Mononuclear cell (primary cell): ENCODE results near the gene LENEP. TPM values are rescaled to one million over a fixed set of nuclear protein-coding genes. Genes with fewer than 3 reads are reported as not detected.

Experiments used
- H3K27me3 ChIP-seq: 2 replicates; pipeline ENCODE4 v1.6.0; 2011; ENCODE audit warnings: low read length, control low read depth; ENCODE audit not compliant: insufficient read depth
- H3K4me1 ChIP-seq: 2 replicates; pipeline ENCODE4 v1.5.1; 2011; ENCODE audit warnings: mild to moderate bottlenecking, low read length, control low read depth; ENCODE audit not compliant: insufficient read depth
- H3K4me3 ChIP-seq: 2 replicates; pipeline ENCODE4 v1.5.1; 2011; ENCODE audit warnings: mild to moderate bottlenecking, low read length, moderate library complexity
- H3K9me3 ChIP-seq: 2 replicates; pipeline ENCODE4 v1.5.1; 2011; ENCODE audit warnings: low read depth, mild to moderate bottlenecking, control low read depth, low read length
- total RNA-seq: library from RNA; depleted of rRNA; stranded (reverse); fragments of >200 nt; gene quantifications from one replicate; pipeline ENCODE4 v1.2.3, GENCODE V29; 2012

Gene LENEP, protein sequence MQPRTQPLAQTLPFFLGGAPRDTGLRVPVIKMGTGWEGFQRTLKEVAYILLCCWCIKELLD
- total RNA-seq = 0.63 TPM

DNA sequence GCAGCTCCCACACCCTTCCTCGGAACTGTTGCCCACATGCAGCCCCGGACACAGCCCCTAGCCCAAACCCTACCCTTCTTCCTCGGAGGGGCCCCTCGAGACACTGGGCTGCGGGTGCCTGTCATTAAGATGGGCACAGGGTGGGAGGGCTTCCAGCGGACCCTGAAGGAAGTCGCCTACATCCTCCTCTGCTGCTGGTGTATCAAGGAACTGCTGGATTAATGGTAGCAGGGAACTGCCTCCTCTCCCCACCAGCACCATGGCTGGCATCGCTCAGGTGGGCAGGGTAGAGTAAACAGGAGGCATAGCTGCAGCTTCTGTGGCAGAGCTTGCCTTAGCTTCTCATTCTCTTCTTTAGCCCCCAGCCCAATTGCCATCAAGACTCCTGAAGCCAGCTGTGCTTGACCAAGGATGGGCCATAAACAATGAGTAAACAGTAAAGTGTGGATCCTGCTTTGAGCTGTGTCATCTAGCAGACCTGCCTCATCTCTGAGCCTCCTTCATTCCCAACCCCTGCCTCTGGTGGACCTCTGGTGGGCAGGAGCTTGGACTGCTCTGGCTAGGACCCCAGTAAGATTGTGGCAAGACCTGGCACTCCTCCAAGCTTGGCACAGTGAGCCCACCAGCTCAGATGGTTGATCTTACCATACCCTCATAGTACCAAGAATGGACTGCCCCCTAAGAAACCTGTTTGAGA is at the start of gene LENEP:
TSS of gene LENEP (plus strand) at position 15 of the 697 bp plus-strand sequence. CDS start at position 37, 22 bp downstream.
- H3K27me3 ChIP-seq = no peaks in the 10 kb centered on the region
- no peak within 1 kb of the TSS for H3K4me3 ChIP-seq
- H3K4me1 ChIP-seq = peaks cover 32% of the 10 kb centered on the region
- no peaks in the 10 kb centered on the region for H3K9me3 ChIP-seq

DNA sequence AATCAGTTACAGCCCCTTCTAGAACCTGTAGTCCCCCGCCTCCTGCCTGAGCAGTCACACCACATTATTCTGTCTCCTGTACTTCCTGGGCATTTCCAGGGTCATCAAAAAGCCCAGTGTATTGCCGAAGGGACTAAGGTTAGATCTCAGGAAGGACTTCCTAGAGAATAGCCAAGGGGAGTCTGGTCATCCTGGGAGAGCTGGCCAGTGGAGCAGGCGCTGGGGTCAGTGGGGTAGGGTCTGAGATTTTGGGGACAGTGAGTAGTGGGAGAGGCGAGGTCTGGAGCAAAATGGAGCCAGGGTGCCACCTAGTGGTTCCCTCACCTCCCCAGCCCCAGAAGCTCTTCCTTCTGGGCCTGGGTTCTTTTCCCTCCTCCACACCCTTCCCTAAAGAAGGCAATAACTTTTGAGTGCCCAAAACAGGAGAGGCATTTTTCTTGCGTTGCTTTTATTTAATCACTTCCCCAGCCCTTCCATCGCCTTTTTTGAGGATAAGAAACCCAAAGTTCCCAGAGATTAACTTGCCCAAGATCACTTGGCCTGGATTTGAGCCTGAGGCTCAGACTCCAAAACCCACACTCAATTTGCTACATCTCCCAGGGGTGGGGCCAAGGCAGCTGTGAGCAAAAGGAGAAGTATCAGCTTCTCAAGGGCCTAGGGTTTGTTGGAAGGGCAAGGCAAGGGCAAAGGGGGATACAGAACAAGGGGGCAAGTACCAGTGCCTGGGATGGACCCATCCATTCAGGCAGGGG is 49.6 kb upstream of the LENEP start:
- H3K4me3 ChIP-seq = no peak overlapping the region
- H3K9me3 ChIP-seq = no peaks in the 10 kb centered on the region
- no peaks in the 10 kb centered on the region for H3K27me3 ChIP-seq
- peaks cover 55% of the 10 kb centered on the region for H3K4me1 ChIP-seq

DNA sequence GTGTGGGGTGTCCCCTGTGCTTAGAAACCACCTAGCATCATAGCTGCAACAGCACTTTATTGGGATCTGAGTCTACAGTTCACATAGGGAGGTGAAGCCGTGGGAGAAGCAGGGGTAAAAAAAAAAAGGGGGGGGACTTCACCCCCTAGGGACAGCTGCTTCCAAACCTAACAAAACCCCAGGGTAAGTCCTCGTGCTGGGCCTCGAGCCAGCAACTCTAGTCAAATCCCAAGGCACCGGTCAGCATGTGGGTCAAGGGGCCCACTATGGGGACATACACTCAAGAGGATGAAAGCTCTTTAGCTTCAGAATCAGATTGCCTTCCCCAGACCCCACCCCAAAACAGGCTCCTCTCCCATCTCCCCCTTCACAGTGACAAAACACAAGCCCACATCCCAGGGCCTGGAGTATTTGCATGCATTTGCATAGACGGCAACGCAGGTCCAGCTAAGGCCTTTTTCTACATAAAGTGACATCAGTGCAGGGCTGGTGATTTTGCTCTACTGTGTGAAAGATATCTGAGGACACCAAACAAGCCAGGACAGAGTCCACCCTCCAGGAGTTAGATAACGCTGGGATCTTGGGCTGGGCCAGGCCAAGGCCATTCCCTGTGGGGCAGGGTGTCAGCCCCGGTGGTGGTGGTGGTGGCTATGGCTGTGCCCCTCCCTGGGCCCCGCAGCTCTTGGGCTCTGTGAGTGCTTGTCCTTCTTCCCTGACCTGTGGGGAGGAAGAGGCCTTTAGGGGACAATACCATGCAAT is 48.8 kb upstream of the LENEP start:
- Histone ChIP-seq H3K4me1 (peaks cover 55% of the 10 kb centered on the region), H3K27me3 (no peaks in the 10 kb centered on the region), H3K9me3 (no peaks in the 10 kb centered on the region), H3K4me3 (no peak overlapping the region)

DNA sequence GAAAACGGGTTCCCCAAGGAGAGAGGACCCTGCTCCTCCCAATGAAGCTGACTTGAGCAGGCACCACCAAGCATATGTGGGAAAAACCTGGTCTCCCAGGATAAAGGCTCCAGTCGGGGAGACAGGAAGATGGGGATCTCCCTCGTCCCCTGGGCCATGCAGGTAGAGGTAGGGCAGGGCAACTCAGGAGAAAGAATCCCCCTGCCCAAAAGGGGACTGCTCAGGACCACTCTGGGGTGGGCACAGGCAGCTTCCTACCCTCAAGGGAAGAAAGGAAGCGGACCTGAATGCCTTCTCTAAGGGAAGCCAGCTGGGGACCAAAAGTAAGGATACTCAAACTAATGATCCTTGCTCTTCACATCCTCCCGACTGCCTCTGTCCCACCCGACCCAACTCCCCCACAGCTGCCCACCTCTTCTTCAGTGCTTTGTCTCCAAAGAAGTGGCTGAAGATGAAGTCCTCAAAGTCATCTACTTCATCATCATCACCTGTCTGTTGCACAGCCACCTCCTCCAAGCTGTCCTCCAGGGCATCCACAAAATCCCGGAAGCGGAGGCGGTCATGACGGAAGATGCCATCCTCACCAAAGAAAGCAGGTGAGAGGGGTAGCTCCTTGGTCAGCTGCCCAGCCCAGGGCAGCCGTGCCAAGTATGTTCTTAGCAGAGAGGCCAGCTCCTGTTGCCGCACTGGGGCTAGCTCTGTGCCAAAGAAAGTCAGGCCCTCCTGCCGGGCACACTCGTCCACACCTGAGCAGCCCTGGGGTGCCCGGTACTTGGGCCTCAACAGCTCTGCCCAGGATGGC is 48.0 kb upstream of the LENEP start:
- Histone ChIP-seq H3K4me1 (peaks cover 50% of the 10 kb centered on the region), H3K27me3 (no peaks in the 10 kb centered on the region), H3K9me3 (no peaks in the 10 kb centered on the region), H3K4me3 (no peak overlapping the region)

DNA sequence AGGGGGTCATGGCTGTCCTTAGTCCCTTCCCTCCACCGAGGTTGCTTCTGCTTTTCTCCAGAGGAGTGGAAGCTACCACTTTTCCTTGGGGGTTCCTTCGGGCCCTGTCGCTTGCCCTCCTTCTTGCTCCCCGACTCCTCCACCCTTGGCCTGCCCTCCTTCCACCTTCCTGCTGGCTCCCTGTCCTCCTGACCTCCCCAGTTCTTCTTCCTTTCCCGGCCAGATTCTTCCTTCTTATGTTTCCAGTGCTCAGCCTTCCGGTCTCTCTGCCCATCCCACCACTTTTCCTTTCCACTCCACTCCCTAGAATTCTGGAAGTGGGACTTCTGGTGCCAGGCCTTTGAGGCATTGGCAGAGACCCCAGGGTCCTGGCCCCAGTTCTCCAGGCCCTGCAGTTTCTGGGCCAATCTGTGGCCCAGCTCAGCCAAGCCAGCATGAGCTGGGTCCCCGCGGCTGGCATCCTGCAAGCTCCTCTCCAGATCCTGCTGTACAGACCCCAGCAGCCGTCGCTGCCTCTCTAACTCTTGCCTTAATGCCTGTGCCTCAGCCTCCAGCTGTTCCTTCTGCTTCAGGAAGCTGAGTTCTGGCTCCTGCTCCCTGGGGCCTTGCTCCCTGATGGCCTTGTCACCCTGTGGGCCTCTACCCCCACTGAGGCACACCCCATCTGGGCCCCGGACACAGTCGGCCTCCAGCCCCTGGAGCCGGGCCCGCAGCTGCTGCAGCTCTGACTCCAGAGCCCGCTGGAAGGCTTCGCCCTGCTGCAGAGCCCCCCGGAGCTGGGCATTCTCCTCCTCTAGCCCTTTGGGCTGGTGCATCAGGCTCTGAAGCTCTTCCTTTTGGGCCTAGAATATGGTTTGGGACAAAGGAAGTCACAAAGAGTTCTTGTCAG is 47.2 kb upstream of the LENEP start:
- Histone ChIP-seq H3K4me1 (peaks cover 50% of the 10 kb centered on the region), H3K4me3 (no peak overlapping the region), H3K9me3 (no peaks in the 10 kb centered on the region), H3K27me3 (no peaks in the 10 kb centered on the region)

DNA sequence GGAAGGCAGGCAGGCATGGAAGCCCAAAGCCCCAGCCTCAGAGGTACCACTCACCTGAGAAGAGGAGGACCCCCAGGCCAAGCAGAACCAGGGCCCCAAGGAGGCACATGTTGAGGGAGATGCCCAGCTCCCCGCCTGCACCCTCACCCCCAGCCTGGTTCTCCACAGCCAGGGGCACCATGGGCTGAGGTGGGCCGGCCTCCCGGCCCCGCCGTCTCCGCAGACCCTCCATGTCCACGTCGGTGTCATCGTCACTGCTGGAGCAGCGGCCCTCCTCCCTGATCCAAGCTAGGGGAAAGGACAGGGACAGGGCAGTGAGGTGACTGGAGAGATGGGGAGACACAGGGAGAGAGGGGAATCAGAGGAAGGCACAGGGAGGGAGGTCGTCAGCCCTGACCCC is 45.3 kb upstream of the LENEP start:
- Histone ChIP-seq H3K4me1 (peaks cover 50% of the 10 kb centered on the region), H3K27me3 (no peaks in the 10 kb centered on the region), H3K9me3 (no peaks in the 10 kb centered on the region), H3K4me3 (no peak overlapping the region)

DNA sequence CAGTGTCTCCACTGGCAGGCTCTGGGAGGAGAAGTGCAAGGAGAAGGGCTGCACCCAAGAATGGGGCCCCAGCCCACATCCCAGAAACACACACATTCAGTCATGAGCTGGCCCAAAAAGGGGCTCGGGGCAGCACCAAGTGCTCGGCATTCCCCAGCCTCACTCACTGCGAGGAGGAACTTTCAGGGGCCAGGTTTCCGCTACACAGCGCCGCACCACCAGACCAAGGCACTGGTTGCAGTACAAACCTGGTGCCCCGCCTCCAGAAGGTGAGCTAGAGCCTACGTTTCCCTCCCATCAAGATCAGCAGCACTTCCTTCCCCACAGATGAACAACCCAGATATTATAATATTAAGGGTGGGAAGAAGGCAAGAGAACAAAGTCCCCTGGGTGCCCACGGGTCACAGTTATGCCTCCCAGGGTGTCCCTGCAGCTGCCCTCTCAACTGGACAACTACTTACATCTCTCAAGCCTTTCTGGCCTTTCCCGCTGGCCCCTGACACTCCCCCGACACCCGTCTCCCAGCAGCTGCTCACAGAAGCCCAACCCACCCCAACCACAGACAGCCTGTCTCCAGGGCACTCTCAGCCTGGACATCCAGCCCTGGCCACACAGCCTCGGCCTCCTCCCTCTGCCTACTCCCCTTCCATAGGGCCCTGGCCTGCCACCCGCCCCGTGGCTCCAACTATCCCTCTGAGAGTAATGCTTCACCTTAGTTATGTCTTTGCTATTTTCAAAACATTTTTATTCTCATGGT is 41.3 kb upstream of the LENEP start:
- H3K4me3 ChIP-seq = no peak overlapping the region
- H3K27me3 ChIP-seq = no peaks in the 10 kb centered on the region
- H3K9me3 ChIP-seq = no peaks in the 10 kb centered on the region
- H3K4me1 ChIP-seq = peaks cover 65% of the 10 kb centered on the region

DNA sequence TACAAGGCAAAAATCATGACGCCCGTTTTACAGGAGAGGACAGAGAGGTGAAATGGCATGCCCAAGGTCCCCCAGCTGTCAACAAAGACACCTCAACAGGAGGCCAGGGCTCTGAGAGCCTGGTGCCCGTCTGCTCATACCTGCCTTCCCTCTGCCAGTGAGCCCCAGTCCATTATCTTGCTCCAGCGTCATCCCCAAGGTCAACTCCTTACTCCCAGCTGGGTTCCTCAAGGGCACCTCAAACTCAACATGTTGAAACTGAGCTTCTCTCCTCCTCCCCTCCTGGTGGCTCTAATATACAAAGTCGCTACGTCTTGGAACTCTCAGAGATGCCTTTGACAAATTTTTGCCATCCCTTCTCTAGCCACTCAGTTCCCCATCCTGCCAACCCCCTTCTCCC is 40.7 kb upstream of the LENEP start:
- Histone ChIP-seq H3K27me3 (no peaks in the 10 kb centered on the region), H3K4me3 (no peak overlapping the region), H3K9me3 (no peaks in the 10 kb centered on the region), H3K4me1 (peaks cover 66% of the 10 kb centered on the region)

DNA sequence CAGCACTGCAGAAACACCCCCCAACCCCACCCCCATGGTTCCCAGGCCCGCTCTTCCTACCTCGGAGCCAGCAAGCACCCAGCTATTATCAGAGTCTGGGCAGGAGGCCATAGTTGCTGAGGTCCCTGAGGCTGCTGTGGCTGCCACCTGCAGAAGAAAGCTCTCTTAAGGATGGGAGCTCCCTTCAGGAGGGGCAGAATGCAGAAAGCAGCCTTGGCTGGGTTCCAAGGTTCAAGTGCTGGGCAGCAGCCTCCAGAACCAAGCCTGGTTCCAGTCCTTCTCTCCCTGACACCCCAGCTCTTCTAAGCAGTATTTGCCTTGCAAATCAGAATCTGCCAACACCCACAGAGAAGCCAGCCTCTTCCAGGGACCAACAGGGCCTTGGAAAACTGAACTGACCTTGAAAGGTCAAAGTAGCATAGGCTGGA is 39.8 kb upstream of the LENEP start:
- Histone ChIP-seq H3K27me3 (no peaks in the 10 kb centered on the region), H3K9me3 (no peaks in the 10 kb centered on the region), H3K4me3 (no peak overlapping the region), H3K4me1 (peaks cover 70% of the 10 kb centered on the region)

DNA sequence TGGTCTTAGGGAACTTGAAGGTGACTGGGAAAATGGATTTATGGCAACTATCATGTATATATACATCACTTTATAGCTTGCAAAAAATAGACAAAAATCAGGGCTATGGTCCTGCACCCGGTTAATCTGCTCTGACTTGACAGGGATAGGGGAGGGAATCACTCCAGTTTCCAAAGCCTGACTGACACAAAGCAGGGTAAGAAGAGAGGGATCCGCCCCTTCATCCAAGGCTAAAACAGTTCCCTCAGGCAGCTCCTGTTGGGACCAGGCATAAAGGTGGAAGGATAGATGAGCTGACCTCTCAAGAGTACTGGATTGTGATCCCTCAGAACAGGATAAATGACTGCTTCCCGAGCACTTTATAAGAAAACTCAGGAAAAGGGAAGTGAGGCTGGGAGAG is 38.8 kb upstream of the LENEP start:
- peaks cover 71% of the 10 kb centered on the region for H3K4me1 ChIP-seq
- no peaks in the 10 kb centered on the region for H3K9me3 ChIP-seq
- H3K27me3 ChIP-seq = no peaks in the 10 kb centered on the region
- H3K4me3 ChIP-seq = peak overlapping the region; percentile 78

DNA sequence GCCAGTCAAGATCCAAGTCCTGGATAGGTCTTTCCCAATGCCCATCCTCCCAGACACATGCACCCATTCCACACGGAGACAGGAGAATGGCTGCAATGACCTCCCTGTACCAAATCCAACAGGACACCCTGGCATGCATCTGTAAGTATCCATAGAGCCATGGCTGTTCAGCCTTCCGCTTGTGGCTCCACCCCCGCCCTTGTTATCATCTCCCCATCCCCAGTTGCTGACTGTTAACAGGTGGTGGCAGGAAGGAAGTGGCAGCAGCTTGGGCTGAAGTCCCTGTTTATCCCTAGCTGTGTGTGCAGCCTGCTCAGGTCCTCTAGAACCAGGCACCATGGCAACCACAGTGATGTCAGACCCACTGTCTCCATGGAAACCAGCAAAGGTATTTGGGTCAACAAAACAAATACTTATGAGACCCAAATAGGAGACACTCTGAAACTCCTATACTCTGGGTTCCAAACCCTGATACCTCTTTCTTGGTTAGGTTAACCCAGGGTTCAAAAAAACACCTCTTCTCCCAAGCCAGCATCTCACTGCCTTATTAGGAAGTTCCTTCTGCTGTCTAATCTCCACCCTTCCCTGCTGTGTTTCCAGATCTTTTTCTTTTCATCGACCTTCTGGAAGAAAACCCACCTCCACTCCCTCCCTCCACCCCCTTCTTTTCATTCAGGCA is 38.2 kb upstream of the LENEP start:
- Histone ChIP-seq H3K4me1 (peaks cover 77% of the 10 kb centered on the region), H3K27me3 (no peaks in the 10 kb centered on the region), H3K4me3 (peak overlapping the region; percentile 78), H3K9me3 (no peaks in the 10 kb centered on the region)

DNA sequence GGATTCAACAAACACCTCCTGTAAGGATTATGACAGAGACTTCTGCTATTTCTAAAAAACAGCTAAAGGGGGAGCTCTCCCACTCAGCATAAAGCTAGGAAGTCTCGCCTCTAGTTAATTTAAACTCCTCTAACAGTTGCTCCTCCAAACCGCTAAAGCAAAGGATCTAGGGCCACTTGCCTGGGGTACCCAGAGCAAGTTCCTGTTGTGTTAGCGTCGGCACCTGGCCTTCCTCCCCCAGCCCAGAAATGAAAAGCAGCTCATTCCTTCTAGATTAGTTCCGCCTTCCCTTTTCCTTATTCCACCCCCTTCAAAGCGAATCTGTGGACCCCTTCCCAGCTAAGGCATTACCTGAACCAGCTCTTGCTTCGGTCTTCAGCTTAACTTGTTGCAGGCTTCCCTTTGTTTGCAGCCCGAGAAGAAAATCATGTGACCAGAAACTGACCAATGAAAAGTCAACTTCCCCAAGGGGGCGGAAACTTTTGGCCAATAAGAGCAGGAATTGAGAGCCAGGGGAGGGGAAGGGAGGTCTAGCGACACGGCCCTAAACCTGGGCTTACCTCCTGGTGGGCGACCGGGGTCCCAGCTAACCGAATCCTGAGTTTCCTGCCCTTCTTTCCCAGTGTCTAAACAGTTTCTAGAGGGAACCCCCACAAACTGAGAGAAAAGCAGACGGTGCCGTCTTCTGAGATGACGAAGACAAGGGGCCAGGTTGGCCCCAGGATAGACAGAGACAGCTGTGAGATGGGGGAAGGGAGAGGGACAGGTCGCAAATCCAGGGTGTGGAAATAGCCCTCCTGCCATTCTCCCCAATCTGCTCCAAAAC is 37.5 kb upstream of the LENEP start, which contains the start of gene PBXIP1:
TSS of gene PBXIP1 (minus strand) at position 382 of the 826 bp plus-strand sequence. CDS start 2,378 bp downstream, outside the sequence.
- Histone ChIP-seq H3K9me3 (no peaks in the 10 kb centered on the region), H3K4me3 (peak within 1 kb of the TSS; percentile 78), H3K4me1 (peaks cover 77% of the 10 kb centered on the region), H3K27me3 (no peaks in the 10 kb centered on the region)
